HCT116 (cell line): ENCODE measurements around the gene USH1C. TPM values are rescaled to one million over a fixed set of nuclear protein-coding genes. Genes with fewer than 3 reads are reported as not detected.

ENCODE experiments used
- ATAC-seq: fragments of 200-7000 bp; cut with Tn5 transposase; 2 replicates; pipeline ENCODE4 v1.9.1; 2020; ENCODE audit warnings: mild to moderate bottlenecking, moderate library complexity
- BruUV-seq: library from RNA; stranded (reverse); fragments of 400-500 nt; replicated peaks from 2 replicates; lab custom pipeline; 2021; lab: Mats Ljungman, UMichigan
- CTCF ChIA-PET: fragments of 300-600 bp; sonication (Branson Sonifier 250); formaldehyde crosslinking; loops from one replicate; lab custom pipeline; 2021; ENCODE audit warnings: antibody characterized with exemption; lab: Charles Lee
- POLR2A ChIA-PET: fragments of 300-600, 350-600 bp; sonication (Branson Sonifier 250); formaldehyde crosslinking; loops from one replicate; lab custom pipeline; 2021; ENCODE audit warnings: antibody characterized with exemption; lab: Charles Lee
- RAD21 ChIA-PET, 2 experiments: fragments of 300-600 bp; sonication (Branson Sonifier 250); formaldehyde crosslinking; loops; one replicate each; lab custom pipeline; 2023; ENCODE audit warnings: low total read pairs in 2 of 2; ENCODE audit not compliant: uncharacterized antibody in 2 of 2, unreplicated experiment in 2 of 2, low non-redundant PET in 1 of 2; lab: Charles Lee
- DNase-seq: peaks from one replicate; pipeline ENCODE4 v3.0.0-alpha.2; 2010; ENCODE audit warnings: low read depth, low spot score
- H2AFZ ChIP-seq: fragments of 200-600 bp; shearing (Covaris generic), sonication (generic); 2 replicates; pipeline ENCODE4 v1.6.1; 2017; ENCODE audit warnings: low read depth, mixed run types, mixed read lengths, antibody characterized with exemption, low read length; ENCODE audit not compliant: poor library complexity, severe bottlenecking
- H3K27ac ChIP-seq: 2 replicates; pipeline ENCODE4 v1.5.1; 2012; ENCODE audit warnings: low read depth, low read length
- H3K27me3 ChIP-seq: fragments of 200-600 bp; sonication (generic); 2 replicates; pipeline ENCODE4 v1.6.1; 2016; ENCODE audit warnings: mixed run types, low read length, mixed read lengths; ENCODE audit not compliant: insufficient read depth
- H3K36me3 ChIP-seq, 2 experiments: fragments of 200-500 bp in 1 of 2; fragments of 200-600 bp in 1 of 2; sonication (Bioruptor generic) in 1 of 2; sonication (generic) in 1 of 2; 2 replicates each; pipeline versions ENCODE4 v1.5.1 to v1.6.1; 2014 to 2016; ENCODE audit warnings: low read length in 2 of 2, inconsistent platforms in 1 of 2, mixed read lengths in 1 of 2, mixed run types in 1 of 2; ENCODE audit not compliant: insufficient read depth in 2 of 2, control insufficient read depth in 1 of 2
- H3K4me1 ChIP-seq, 2 experiments: fragments of 200-600 bp in 1 of 2; sonication (generic) in 1 of 2; 2 replicates each; pipeline versions ENCODE4 v1.5.1 to v1.6.1; 2012 to 2017; ENCODE audit warnings: low read length in 2 of 2, inconsistent platforms in 1 of 2, mild to moderate bottlenecking in 1 of 2, mixed read lengths in 1 of 2, mixed run types in 1 of 2, moderate library complexity in 1 of 2; ENCODE audit not compliant: insufficient read depth in 2 of 2, control insufficient read depth in 1 of 2
- H3K4me2 ChIP-seq: fragments of 200-600 bp; sonication (generic); 2 replicates; pipeline ENCODE4 v1.6.1; 2017; ENCODE audit warnings: mixed run types, low read length, mixed read lengths
- H3K4me3 ChIP-seq, 2 experiments: fragments of 200-600 bp in 1 of 2; sonication (generic) in 1 of 2; replicated peaks in 1 of 2; 2 replicates each; pipeline ENCODE4 v1.5.1; 2011 to 2016; ENCODE audit warnings: low read length in 2 of 2, control low read depth in 1 of 2, low read depth in 1 of 2, mild to moderate bottlenecking in 1 of 2, mixed read lengths in 1 of 2, mixed run types in 1 of 2
- H3K79me2 ChIP-seq: fragments of 200-600 bp; sonication (generic); 2 replicates; pipeline ENCODE4 v1.6.1; 2017; ENCODE audit warnings: mild to moderate bottlenecking, mixed run types, low read length, moderate library complexity, mixed read lengths; ENCODE audit not compliant: insufficient read depth
- H3K9ac ChIP-seq: fragments of 200-600 bp; sonication (generic); 2 replicates; pipeline ENCODE4 v1.6.1; 2016; ENCODE audit warnings: low read length, mixed read lengths
- H3K9me2 ChIP-seq: fragments of 200-600 bp; sonication (generic), shearing (Covaris generic); 2 replicates; pipeline ENCODE4 v1.6.1; 2017; ENCODE audit warnings: mixed run types, mild to moderate bottlenecking, moderate library complexity; ENCODE audit not compliant: insufficient read depth
- H3K9me3 ChIP-seq, 2 experiments: fragments of 200-500 bp in 1 of 2; fragments of 200-600 bp in 1 of 2; sonication (Bioruptor generic) in 1 of 2; sonication (generic) in 1 of 2; 2 replicates each; pipeline ENCODE4 v1.6.1; 2014 to 2017; ENCODE audit warnings: low read length in 2 of 2, mixed read lengths in 2 of 2, inconsistent platforms in 1 of 2, low read depth in 1 of 2, mild to moderate bottlenecking in 1 of 2, mixed run types in 1 of 2, moderate library complexity in 1 of 2; ENCODE audit not compliant: control insufficient read depth in 1 of 2, insufficient read depth in 1 of 2
- H4K20me1 ChIP-seq: fragments of 200-600 bp; sonication (generic), shearing (Covaris generic); 2 replicates; pipeline ENCODE4 v1.6.1; 2017; ENCODE audit warnings: mixed run types, mild to moderate bottlenecking, moderate library complexity; ENCODE audit not compliant: insufficient read depth
- CEBPB ChIP-seq: IDR thresholded peaks from 2 replicates; pipeline ENCODE4 v1.6.1; 2012; ENCODE audit warnings: low read depth
- ELF1 ChIP-seq: IDR thresholded peaks from 2 replicates; pipeline ENCODE4 v1.6.1; 2012; ENCODE audit warnings: low read depth, borderline replicate concordance
- EZH2 ChIP-seq: fragments of 200-600 bp; sonication (generic); IDR thresholded peaks from 2 replicates; pipeline ENCODE4 v1.6.1; 2017; ENCODE audit warnings: antibody characterized with exemption, mixed run types
- EZH2phosphoT487 ChIP-seq: fragments of 200-600 bp; IDR thresholded peaks from 2 replicates; pipeline ENCODE4 v1.6.1; 2018; ENCODE audit warnings: antibody characterized with exemption, borderline replicate concordance
- FOSL1 ChIP-seq: IDR thresholded peaks from 2 replicates; pipeline ENCODE4 v1.6.1; 2012; ENCODE audit warnings: low read depth
- JUND ChIP-seq: IDR thresholded peaks from 2 replicates; pipeline ENCODE4 v1.6.1; 2012
- POLR2A ChIP-seq: IDR thresholded peaks from 2 replicates; pipeline ENCODE4 v1.7.0; 2011; ENCODE audit warnings: borderline replicate concordance; ENCODE audit not compliant: insufficient read depth, insufficient read length; ENCODE audit errors: extremely low read depth
- POLR2AphosphoS5 ChIP-seq: IDR thresholded peaks from 2 replicates; pipeline ENCODE4 v1.6.1; 2011; ENCODE audit warnings: mild to moderate bottlenecking, low read depth, low read length, moderate library complexity
- RAD21 ChIP-seq: IDR thresholded peaks from 2 replicates; pipeline ENCODE4 v1.6.1; 2012; ENCODE audit warnings: low read depth, mild to moderate bottlenecking
- REST ChIP-seq: IDR thresholded peaks from 2 replicates; pipeline ENCODE4 v1.6.1; 2012; ENCODE audit warnings: low read depth
- SIN3A ChIP-seq: IDR thresholded peaks from 2 replicates; pipeline ENCODE4 v1.6.1; 2012; ENCODE audit warnings: low read depth
- SP1 ChIP-seq: IDR thresholded peaks from 2 replicates; pipeline ENCODE4 v1.6.1; 2012; ENCODE audit warnings: low read depth
- SRF ChIP-seq: IDR thresholded peaks from 2 replicates; pipeline ENCODE4 v1.6.1; 2012; ENCODE audit warnings: low read depth
- YY1 ChIP-seq: IDR thresholded peaks from 2 replicates; pipeline ENCODE4 v1.6.1; 2011; ENCODE audit warnings: low read length, low read depth, moderate library complexity, mild to moderate bottlenecking; ENCODE audit not compliant: insufficient replicate concordance; ENCODE audit errors: extremely low read depth
- ZBTB33 ChIP-seq: IDR thresholded peaks from 2 replicates; pipeline ENCODE4 v1.6.1; 2011; ENCODE audit warnings: mild to moderate bottlenecking, low read length, moderate library complexity; ENCODE audit not compliant: insufficient replicate concordance; ENCODE audit errors: extremely low read depth
- ZFX ChIP-seq: fragments of 450-650 bp; IDR thresholded peaks from 2 replicates; pipeline ENCODE4 v1.6.1; 2017
- ZNF274 ChIP-seq: fragments of 200-500 bp; sonication (Bioruptor generic); IDR thresholded peaks from 2 replicates; pipeline ENCODE4 v1.6.1; 2014; ENCODE audit warnings: mild to moderate bottlenecking, low read depth, low read length, inconsistent platforms
- intact Hi-C: fragments of 100-400 bp; cut with micrococcal nuclease; formaldehyde crosslinking; loops from 2 replicates; pipeline ENCODE4 v1.10.0; 2022
- total RNA-seq: library from RNA; stranded (reverse); gene quantifications from one replicate; pipeline ENCODE4 v1.2.1, GENCODE V29; 2021; ENCODE audit not compliant: unreplicated experiment
- TF ChIP-seq, protein P1 (sequence below): IDR thresholded peaks from 2 replicates; pipeline ENCODE4 v1.6.1; 2012
- TF ChIP-seq, protein P2 (sequence below), 3 experiments: fragments of 200-600 bp in 1 of 3; sonication (generic) in 1 of 3; IDR thresholded peaks in 2 of 3; conservative IDR thresholded peaks in 1 of 3; 2 replicates each; pipeline ENCODE4 v1.5.1; 2012 to 2017; ENCODE audit warnings: low read depth in 2 of 3, low read length in 2 of 3, antibody characterized with exemption in 1 of 3, borderline replicate concordance in 1 of 3, control low read depth in 1 of 3, mild to moderate bottlenecking in 1 of 3, mixed read lengths in 1 of 3, mixed run types in 1 of 3, moderate library complexity in 1 of 3; ENCODE audit not compliant: insufficient read depth in 1 of 3

The USH1C gene
- total RNA-seq, 1 experiment from 2014 or later, result 13.4 TPM

DNA sequence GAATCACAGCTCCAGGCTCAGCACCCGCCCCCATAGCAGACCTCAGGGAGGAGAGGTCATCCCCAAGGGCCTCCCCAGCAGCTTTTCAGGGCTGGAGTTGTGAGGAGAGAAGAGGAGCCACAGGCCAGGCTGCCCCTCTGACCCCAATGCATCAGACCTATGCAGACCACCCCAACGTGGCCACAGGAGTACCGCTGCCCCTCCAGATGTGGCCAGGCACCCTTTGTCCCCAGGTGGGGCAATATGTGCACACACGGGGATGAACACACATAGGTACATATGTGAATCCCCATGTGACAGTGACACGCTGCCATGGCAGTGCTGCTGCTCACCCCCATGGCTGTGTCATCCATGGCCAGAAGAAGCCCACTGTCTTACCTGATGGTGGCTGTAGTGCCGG lies 10.9 kb downstream of the USH1C start:
- no peak for ATAC-seq
- ChIA-PET POLR2A (no interaction called here), CTCF (no interaction called here), RAD21 (no interaction called here)
- Histone ChIP-seq H4K20me1 (no peaks in the 10 kb centered on the region), H3K4me3 (no peak overlapping the region), H3K27me3 (no peaks in the 10 kb centered on the region), H3K27ac (no peak overlapping the region), H3K9ac (no peak overlapping the region), H3K9me2 (no peaks in the 10 kb centered on the region), H2AFZ (no peak overlapping the region), H3K9me3 (no peaks in the 10 kb centered on the region), H3K79me2 (no peaks in the 10 kb centered on the region), H3K4me2 (no peak overlapping the region), H3K4me1 (no peaks in the 10 kb centered on the region), H3K36me3 (no peaks in the 10 kb centered on the region)
- intact Hi-C loops, result no loop called here
- DNase-seq, result no peak
- no TSS peak for BruUV-seq
- TF ChIP-seq YY1 (no peak), POLR2AphosphoS5 (no peak), EZH2phosphoT487 (no peak), ELF1 (no peak), RAD21 (no peak), ZFX (no peak), EZH2 (no peak), JUND (no peak), REST (no peak), ZNF274 (no peak), CEBPB (no peak), SIN3A (no peak), SRF (no peak), ZBTB33 (no peak), FOSL1 (no peak), POLR2A (no peak), SP1 (no peak)
- TF ChIP-seq, protein P1, sequence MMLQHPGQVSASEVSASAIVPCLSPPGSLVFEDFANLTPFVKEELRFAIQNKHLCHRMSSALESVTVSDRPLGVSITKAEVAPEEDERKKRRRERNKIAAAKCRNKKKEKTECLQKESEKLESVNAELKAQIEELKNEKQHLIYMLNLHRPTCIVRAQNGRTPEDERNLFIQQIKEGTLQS, result no peak
- TF ChIP-seq, protein P2, sequence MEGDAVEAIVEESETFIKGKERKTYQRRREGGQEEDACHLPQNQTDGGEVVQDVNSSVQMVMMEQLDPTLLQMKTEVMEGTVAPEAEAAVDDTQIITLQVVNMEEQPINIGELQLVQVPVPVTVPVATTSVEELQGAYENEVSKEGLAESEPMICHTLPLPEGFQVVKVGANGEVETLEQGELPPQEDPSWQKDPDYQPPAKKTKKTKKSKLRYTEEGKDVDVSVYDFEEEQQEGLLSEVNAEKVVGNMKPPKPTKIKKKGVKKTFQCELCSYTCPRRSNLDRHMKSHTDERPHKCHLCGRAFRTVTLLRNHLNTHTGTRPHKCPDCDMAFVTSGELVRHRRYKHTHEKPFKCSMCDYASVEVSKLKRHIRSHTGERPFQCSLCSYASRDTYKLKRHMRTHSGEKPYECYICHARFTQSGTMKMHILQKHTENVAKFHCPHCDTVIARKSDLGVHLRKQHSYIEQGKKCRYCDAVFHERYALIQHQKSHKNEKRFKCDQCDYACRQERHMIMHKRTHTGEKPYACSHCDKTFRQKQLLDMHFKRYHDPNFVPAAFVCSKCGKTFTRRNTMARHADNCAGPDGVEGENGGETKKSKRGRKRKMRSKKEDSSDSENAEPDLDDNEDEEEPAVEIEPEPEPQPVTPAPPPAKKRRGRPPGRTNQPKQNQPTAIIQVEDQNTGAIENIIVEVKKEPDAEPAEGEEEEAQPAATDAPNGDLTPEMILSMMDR (IDR thresholded peaks at IDR 0.05 in 2 of 3, conservative IDR thresholded peaks at IDR 0.05 in 1 of 3; ENCODE audit: borderline replicate concordance in 1 of 3, insufficient read depth in 1 of 3, low read depth in 2 of 3, low read length in 2 of 3), result no peak
